Transverse colon (tissue), 4 donors: ENCODE data around the gene TTYH3. TPM values are rescaled to one million over a fixed set of nuclear protein-coding genes. Genes with fewer than 3 reads are reported as not detected.
"Not testable (repeated sequence)": the region's sequence is repeated elsewhere in the genome, so short reads cannot be mapped to it uniquely, and the experiment has no call there.

Source experiments
- DNase-seq: peaks from one replicate; pipeline ENCODE4 v3.0.0-alpha.2; 2019
- H3K27ac ChIP-seq, 4 donors: fragments of 200-600 bp; sonication (generic); 2 replicates each; pipeline ENCODE4 v1.5.1; 2016 to 2018; ENCODE audit warnings: inconsistent platforms in 4 of 4
- H3K27me3 ChIP-seq: fragments of 200-600 bp; sonication (generic); 2 replicates; pipeline ENCODE4 v1.5.1; 2017; ENCODE audit warnings: inconsistent platforms
- H3K36me3 ChIP-seq, 4 donors: fragments of 200-600 bp; sonication (generic); 2 replicates each; pipeline ENCODE4 v1.5.1; 2017 to 2019; ENCODE audit warnings: inconsistent platforms in 4 of 4
- H3K4me1 ChIP-seq, 4 donors: fragments of 200-600 bp; sonication (generic); 2 replicates each; pipeline ENCODE4 v1.5.1; 2017 to 2020; ENCODE audit warnings: inconsistent platforms in 4 of 4
- H3K4me3 ChIP-seq, 4 donors: fragments of 200-600 bp; sonication (generic); 1 replicate in 1 of 4; 2 replicates in 3 of 4; pipeline versions ENCODE4 v1.5.1 to v1.6.1; 2017 to 2019; ENCODE audit warnings: inconsistent platforms in 4 of 4
- H3K9me3 ChIP-seq, 2 donors: fragments of 200-600 bp; sonication (generic); 2 replicates each; pipeline ENCODE4 v1.5.1; 2017 to 2019; ENCODE audit warnings: inconsistent platforms in 2 of 2
- EP300 ChIP-seq: sonication (generic); formaldehyde crosslinking; IDR thresholded peaks from one replicate; pipeline ENCODE4 v1.6.1; 2017; ENCODE audit warnings: antibody characterized with exemption, low read depth
- POLR2A ChIP-seq: fragments of 450-650 bp; IDR thresholded peaks from one replicate; pipeline ENCODE4 v1.6.1; 2016; ENCODE audit warnings: antibody characterized with exemption, mild to moderate bottlenecking, moderate library complexity
- POLR2AphosphoS5 ChIP-seq, 3 donors: sonication (generic); formaldehyde crosslinking; IDR thresholded peaks; one replicate each; pipeline ENCODE4 v1.6.1; 2016; ENCODE audit warnings: antibody characterized with exemption in 3 of 3
- WGBS, 2 donors: methylation state at CpG; one replicate each; pipeline ENCODE4 v1.1.5; 2018; ENCODE audit warnings: low coverage in 1 of 2; 5-methylcytosine and 5-hydroxymethylcytosine counted together
- in situ Hi-C, 4 donors: fragments of 200-750 bp; cut with MboI; loops; one replicate each; pipeline versions ENCODE4 v1.15.0 to v1.15.1; 2017; ENCODE audit warnings: low sequenced_read_pairs in 3 of 4, low pct_ligation_motif_present in 1 of 4, low pct_unique_long_range_greater_than_20kb in 1 of 4
- intact Hi-C: fragments of 100-400 bp; cut with DNase I; formaldehyde crosslinking; loops from one replicate; pipeline ENCODE4 v1.15.1; 2023; ENCODE audit warnings: low total_unique reads
- total RNA-seq, 4 donors: library from RNA; depleted of rRNA; stranded (reverse); fragments of >200 nt; gene quantifications; one replicate each; pipeline ENCODE4 v1.1.0, GENCODE V29; 2016
- TF ChIP-seq, protein P1 (sequence below), 5 experiments: fragments of 200-600 bp in 3 of 5; fragments of 450-650 bp in 2 of 5; sonication (generic) in 3 of 5; IDR thresholded peaks; 1 replicate in 2 of 5; 2 replicates in 3 of 5; pipeline ENCODE4 v1.5.1; 2016 to 2017; ENCODE audit warnings: antibody characterized with exemption in 5 of 5, inconsistent platforms in 3 of 5, mild to moderate bottlenecking in 2 of 5, moderate library complexity in 1 of 5

Gene TTYH3
- total RNA-seq, 4 donors from 2014 or later, result 11.2 to 43.6 (median 23.0) TPM

DNA sequence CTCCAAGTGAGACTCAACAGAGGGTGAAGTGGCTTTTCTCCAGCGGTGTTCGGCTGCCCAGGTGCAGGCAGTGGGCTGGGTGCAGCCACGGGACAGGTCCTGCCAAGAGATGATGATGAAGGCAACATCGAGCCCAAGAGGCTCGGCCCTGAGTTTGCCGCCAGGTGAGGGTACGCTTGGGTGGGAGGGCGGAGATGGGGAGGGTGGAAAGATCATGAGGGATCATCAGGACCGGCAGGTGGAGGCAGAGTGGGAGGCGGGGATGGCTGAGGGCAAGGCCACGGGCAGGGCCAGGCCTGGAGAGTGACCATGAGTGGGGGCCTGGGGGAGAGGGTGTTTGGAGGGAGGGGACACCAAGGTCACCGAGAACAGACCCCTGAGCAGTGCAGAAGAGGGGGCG lies 38.4 kb downstream of the TTYH3 start:
- Histone ChIP-seq H3K9me3 (no peaks in the 10 kb centered on the region), H3K4me1 (peaks cover 0 to 20% (median 12%) of the 10 kb centered on the region in 4 donors), H3K27me3 (peaks cover 9% of the 10 kb centered on the region), H3K4me3 (no peak overlapping the region), H3K27ac (no peak overlapping the region), H3K36me3 (no peaks in the 10 kb centered on the region)
- intact Hi-C loops, result no loop called here
- TF ChIP-seq, protein P1, sequence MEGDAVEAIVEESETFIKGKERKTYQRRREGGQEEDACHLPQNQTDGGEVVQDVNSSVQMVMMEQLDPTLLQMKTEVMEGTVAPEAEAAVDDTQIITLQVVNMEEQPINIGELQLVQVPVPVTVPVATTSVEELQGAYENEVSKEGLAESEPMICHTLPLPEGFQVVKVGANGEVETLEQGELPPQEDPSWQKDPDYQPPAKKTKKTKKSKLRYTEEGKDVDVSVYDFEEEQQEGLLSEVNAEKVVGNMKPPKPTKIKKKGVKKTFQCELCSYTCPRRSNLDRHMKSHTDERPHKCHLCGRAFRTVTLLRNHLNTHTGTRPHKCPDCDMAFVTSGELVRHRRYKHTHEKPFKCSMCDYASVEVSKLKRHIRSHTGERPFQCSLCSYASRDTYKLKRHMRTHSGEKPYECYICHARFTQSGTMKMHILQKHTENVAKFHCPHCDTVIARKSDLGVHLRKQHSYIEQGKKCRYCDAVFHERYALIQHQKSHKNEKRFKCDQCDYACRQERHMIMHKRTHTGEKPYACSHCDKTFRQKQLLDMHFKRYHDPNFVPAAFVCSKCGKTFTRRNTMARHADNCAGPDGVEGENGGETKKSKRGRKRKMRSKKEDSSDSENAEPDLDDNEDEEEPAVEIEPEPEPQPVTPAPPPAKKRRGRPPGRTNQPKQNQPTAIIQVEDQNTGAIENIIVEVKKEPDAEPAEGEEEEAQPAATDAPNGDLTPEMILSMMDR (IDR thresholded peaks at IDR 0.05), result no peak
- no peak for TF ChIP-seq POLR2AphosphoS5 (IDR thresholded peaks at IDR 0.05)
- no peak for TF ChIP-seq EP300
- no peak for TF ChIP-seq POLR2A
- 67 to 75% methylated on average over 7 to 13 of the region's 13 CpGs for WGBS, 2 donors
- DNase-seq, result no peak
- in situ Hi-C loops, result no loop called here

- H3K4me3 ChIP-seq, result no peak overlapping the region
- peaks cover 9% of the 10 kb centered on the region for H3K27me3 ChIP-seq
- H3K36me3 ChIP-seq, result no peaks in the 10 kb centered on the region
- H3K4me1 ChIP-seq, result peaks cover 0 to 17% (median 12%) of the 10 kb centered on the region in 4 donors
- in situ Hi-C loops (no loop called here), intact Hi-C loops (no loop called here)
- TF ChIP-seq POLR2AphosphoS5 (IDR thresholded peaks at IDR 0.05), result no peak
- TF ChIP-seq, protein P1 (IDR thresholded peaks at IDR 0.05), result peak; percentile 74 to 81 (median 76)
- no peak overlapping the region for H3K27ac ChIP-seq
- WGBS, 2 donors, result 14 to 58% methylated on average over 4 to 21 of the region's 25 CpGs
- DNase-seq, result peak; percentile 66
- no peaks in the 10 kb centered on the region for H3K9me3 ChIP-seq
Observed at GRCh38 chr7:2670720-2671391, 39.1 kb downstream of the TTYH3 start.

- H3K27me3 ChIP-seq, H3K4me3 ChIP-seq, in situ Hi-C loops, DNase-seq, H3K9me3 ChIP-seq, intact Hi-C loops, H3K4me1 ChIP-seq, H3K27ac ChIP-seq, H3K36me3 ChIP-seq: not testable (repeated sequence)
- WGBS, 2 donors, result 65 to 77% methylated on average over 6 of the region's 6 CpGs
Observed at GRCh38 chr7:2673214-2673613, 41.4 kb downstream of the TTYH3 start.

- TF ChIP-seq, protein P1 (IDR thresholded peaks at IDR 0.05), result no peak
- intact Hi-C loops, result no loop called here
Observed at GRCh38 chr7:2673934-2674333, 42.1 kb downstream of the TTYH3 start.

GRCh38 chr7:2675256-2675764 lies 43.5 kb downstream of the TTYH3 start:
- H3K27me3 ChIP-seq, result peaks cover 22% of the 10 kb centered on the region
- no peak overlapping the region for H3K4me3 ChIP-seq
- no peaks in the 10 kb centered on the region for H3K9me3 ChIP-seq
- no peak for DNase-seq
- TF ChIP-seq, protein P1 (IDR thresholded peaks at IDR 0.05), result no peak
- TF ChIP-seq POLR2AphosphoS5 (IDR thresholded peaks at IDR 0.05), result no peak
- no peak for TF ChIP-seq EP300
- WGBS, 2 donors, result 77 to 100% methylated on average over 3 to 9 of the region's 9 CpGs
- no peak overlapping the region for H3K27ac ChIP-seq
- H3K4me1 ChIP-seq, result peaks cover 0 to 11% (median 6%) of the 10 kb centered on the region in 4 donors
- in situ Hi-C loops (loop anchor here in 3 of 4 donors (25.0 kb wide), 2 partner anchors 188 to 213 kb away; partner anchors contain the start of gene GRIFIN (in 1 of the 3)), intact Hi-C loops (no loop called here)
- no peaks in the 10 kb centered on the region for H3K36me3 ChIP-seq

More at GRCh38 chr7:2673934-2674333, 42.1 kb downstream of the TTYH3 start:
- Histone ChIP-seq H3K9me3 (no peaks in the 10 kb centered on the region), H3K27ac (no peak overlapping the region), H3K27me3 (peaks cover 12% of the 10 kb centered on the region), H3K4me3 (no peak overlapping the region), H3K4me1 (peaks cover 0 to 7% (median 5%) of the 10 kb centered on the region in 4 donors), H3K36me3 (no peaks in the 10 kb centered on the region)
- no peak for DNase-seq
- in situ Hi-C loops, result no loop called here

GRCh38 chr7:2676576-2676975 lies 44.8 kb downstream of the TTYH3 start:
- H3K36me3 ChIP-seq, DNase-seq, H3K9me3 ChIP-seq, intact Hi-C loops, H3K4me1 ChIP-seq, H3K4me3 ChIP-seq, H3K27ac ChIP-seq: not testable (repeated sequence)
- 68% methylated on average over 7 of the region's 8 CpGs; no CpG with 5 or more reads in 1 of the 2 donors for WGBS, 2 donors
- in situ Hi-C loops, result loop anchor here in 3 of 4 donors (25.0 kb wide), 2 partner anchors 189 to 214 kb away; partner anchors contain the start of gene GRIFIN (in 1 of the 3)
- peaks cover 28% of the 10 kb centered on the region for H3K27me3 ChIP-seq

GRCh38 chr7:2678454-2678853 lies 46.7 kb downstream of the TTYH3 start:
- H3K4me1 ChIP-seq, intact Hi-C loops, H3K9me3 ChIP-seq, H3K36me3 ChIP-seq, DNase-seq, H3K27ac ChIP-seq, H3K4me3 ChIP-seq: not testable (repeated sequence)
- 57 to 60% methylated on average over 1 to 15 of the region's 15 CpGs for WGBS, 2 donors
- in situ Hi-C loops, result loop anchor here in 3 of 4 donors (25.0 kb wide), 2 partner anchors 191 to 216 kb away; partner anchors contain the start of gene GRIFIN (in 1 of the 3)
- peaks cover 38% of the 10 kb centered on the region for H3K27me3 ChIP-seq
